Right lobe of liver (tissue), 4 donors: ENCODE results near the gene MAGI1.

Experiments
- CTCF ChIP-seq, 4 donors: fragments of 200-600 bp in 3 of 4; fragments of 450-650 bp in 1 of 4; IDR thresholded peaks; one replicate each; pipeline versions ENCODE4 v1.5.1 to v1.8.0; 2016 to 2022; ENCODE audit warnings: antibody characterized with exemption in 4 of 4, mild to moderate bottlenecking in 2 of 4
- POLR2A ChIP-seq: fragments of 450-650 bp; IDR thresholded peaks from one replicate; pipeline ENCODE4 v1.6.1; 2017; ENCODE audit warnings: antibody characterized with exemption, mild to moderate bottlenecking
- donor health status: DM: no; HTN: no; CAD: no.
- donor health status: DM: no; HTN: no; CAD: no.
- donor health status: DM: no; HTN: yes; CAD: no.

- TF ChIP-seq CTCF (IDR thresholded peaks at IDR 0.05) (no peak), POLR2A (no peak)
Observed at GRCh38 chr3:65873028-65873427, 165.7 kb downstream of the MAGI1 start.
